SU-DHL-6 (cell line): ENCODE data around the gene STKLD1.

Experiments
- H2AFZ ChIP-seq: fragments of 200-600 bp; sonication (generic); 2 replicates; pipeline ENCODE4 v1.6.1; 2014; ENCODE audit warnings: low read depth, mild to moderate bottlenecking, moderate library complexity, mixed read lengths, antibody characterized with exemption, low read length; ENCODE audit not compliant: severe bottlenecking
- H3F3A ChIP-seq: fragments of 200-600 bp; shearing (Covaris generic); 2 replicates; pipeline ENCODE4 v1.6.0; 2016; ENCODE audit warnings: antibody characterized with exemption, mild to moderate bottlenecking; ENCODE audit not compliant: insufficient read depth
- H3K27ac ChIP-seq: fragments of 200-600 bp; sonication (generic); 2 replicates; pipeline ENCODE4 v1.5.1; 2016; ENCODE audit warnings: low read depth, mild to moderate bottlenecking, low read length, moderate library complexity, mixed read lengths
- H3K27me3 ChIP-seq: fragments of 200-600 bp; sonication (generic), shearing (Covaris generic); 2 replicates; pipeline ENCODE4 v1.6.0; 2014; ENCODE audit warnings: mild to moderate bottlenecking, low read length
- H3K36me3 ChIP-seq: fragments of 200-600 bp; sonication (generic); 2 replicates; pipeline ENCODE4 v1.6.1; 2014; ENCODE audit warnings: mild to moderate bottlenecking, low read length, mixed read lengths
- H3K4me2 ChIP-seq: fragments of 300-600, 200-600 bp; shearing (Covaris generic), sonication (generic); 2 replicates; pipeline ENCODE4 v1.6.0; 2014; ENCODE audit warnings: low read length, low read depth, mild to moderate bottlenecking; ENCODE audit not compliant: poor library complexity, severe bottlenecking
- H3K4me3 ChIP-seq: fragments of 200-600 bp; sonication (generic); 2 replicates; pipeline ENCODE4 v1.5.1; 2014; ENCODE audit warnings: antibody characterized with exemption, low read length, mild to moderate bottlenecking, mixed read lengths; ENCODE audit not compliant: insufficient read depth, poor library complexity, severe bottlenecking
- H3K79me2 ChIP-seq: fragments of 200-600 bp; sonication (generic); 2 replicates; pipeline ENCODE4 v1.6.1; 2014; ENCODE audit warnings: mild to moderate bottlenecking, low read length, moderate library complexity; ENCODE audit not compliant: insufficient read depth
- H3K9ac ChIP-seq: fragments of 200-600 bp; sonication (generic); 2 replicates; pipeline ENCODE4 v1.7.0; 2014; ENCODE audit warnings: mild to moderate bottlenecking, low read length
- H3K9me2 ChIP-seq: fragments of 200-600 bp; sonication (generic); replicated peaks from 2 replicates; pipeline ENCODE4 v1.6.1; 2014; ENCODE audit warnings: low read length; ENCODE audit not compliant: insufficient read depth
- H3K9me3 ChIP-seq: fragments of 200-600 bp; sonication (generic); 2 replicates; pipeline ENCODE4 v1.6.1; 2014; ENCODE audit warnings: low read length, mixed read lengths; ENCODE audit not compliant: insufficient read depth
- H4K20me1 ChIP-seq: fragments of 200-600 bp; sonication (generic); 2 replicates; pipeline ENCODE4 v1.6.1; 2014; ENCODE audit warnings: low read depth, mild to moderate bottlenecking, antibody characterized with exemption, low read length, moderate library complexity, mixed read lengths
- EZH2phosphoT487 ChIP-seq: fragments of 200-600 bp; sonication (generic), shearing (Covaris generic); conservative IDR thresholded peaks from 2 replicates; pipeline ENCODE4 v1.6.1; 2018; ENCODE audit warnings: mild to moderate bottlenecking, antibody characterized with exemption, low read length, moderate library complexity, mixed read lengths
- TF ChIP-seq, protein P1 (sequence below): fragments of 200-600 bp; sonication (generic); IDR thresholded peaks from one replicate; pipeline ENCODE4 v1.5.1; 2017; ENCODE audit warnings: antibody characterized with exemption, mild to moderate bottlenecking, low read length, moderate library complexity; ENCODE audit not compliant: insufficient read depth, poor library complexity, severe bottlenecking

Gene STKLD1

GRCh38 chr9:133436681-133437080 is 60.5 kb downstream of the STKLD1 start:
- H3K9ac ChIP-seq: no peak overlapping the region
- no peak overlapping the region for H2AFZ ChIP-seq
- no peak overlapping the region for H3K4me3 ChIP-seq
- no peaks in the 10 kb centered on the region for H4K20me1 ChIP-seq
- H3K27ac ChIP-seq: no peak overlapping the region
- no peaks in the 10 kb centered on the region for H3K79me2 ChIP-seq
- no peak overlapping the region for H3K4me2 ChIP-seq
- H3K9me3 ChIP-seq: no peaks in the 10 kb centered on the region
- no peaks in the 10 kb centered on the region for H3K27me3 ChIP-seq
- no peaks in the 10 kb centered on the region for H3K9me2 ChIP-seq
- no peaks in the 10 kb centered on the region for H3K36me3 ChIP-seq
- H3F3A ChIP-seq: no peaks in the 10 kb centered on the region
- TF ChIP-seq, protein P1, sequence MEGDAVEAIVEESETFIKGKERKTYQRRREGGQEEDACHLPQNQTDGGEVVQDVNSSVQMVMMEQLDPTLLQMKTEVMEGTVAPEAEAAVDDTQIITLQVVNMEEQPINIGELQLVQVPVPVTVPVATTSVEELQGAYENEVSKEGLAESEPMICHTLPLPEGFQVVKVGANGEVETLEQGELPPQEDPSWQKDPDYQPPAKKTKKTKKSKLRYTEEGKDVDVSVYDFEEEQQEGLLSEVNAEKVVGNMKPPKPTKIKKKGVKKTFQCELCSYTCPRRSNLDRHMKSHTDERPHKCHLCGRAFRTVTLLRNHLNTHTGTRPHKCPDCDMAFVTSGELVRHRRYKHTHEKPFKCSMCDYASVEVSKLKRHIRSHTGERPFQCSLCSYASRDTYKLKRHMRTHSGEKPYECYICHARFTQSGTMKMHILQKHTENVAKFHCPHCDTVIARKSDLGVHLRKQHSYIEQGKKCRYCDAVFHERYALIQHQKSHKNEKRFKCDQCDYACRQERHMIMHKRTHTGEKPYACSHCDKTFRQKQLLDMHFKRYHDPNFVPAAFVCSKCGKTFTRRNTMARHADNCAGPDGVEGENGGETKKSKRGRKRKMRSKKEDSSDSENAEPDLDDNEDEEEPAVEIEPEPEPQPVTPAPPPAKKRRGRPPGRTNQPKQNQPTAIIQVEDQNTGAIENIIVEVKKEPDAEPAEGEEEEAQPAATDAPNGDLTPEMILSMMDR: no peak
- no peak for TF ChIP-seq EZH2phosphoT487

DNA sequence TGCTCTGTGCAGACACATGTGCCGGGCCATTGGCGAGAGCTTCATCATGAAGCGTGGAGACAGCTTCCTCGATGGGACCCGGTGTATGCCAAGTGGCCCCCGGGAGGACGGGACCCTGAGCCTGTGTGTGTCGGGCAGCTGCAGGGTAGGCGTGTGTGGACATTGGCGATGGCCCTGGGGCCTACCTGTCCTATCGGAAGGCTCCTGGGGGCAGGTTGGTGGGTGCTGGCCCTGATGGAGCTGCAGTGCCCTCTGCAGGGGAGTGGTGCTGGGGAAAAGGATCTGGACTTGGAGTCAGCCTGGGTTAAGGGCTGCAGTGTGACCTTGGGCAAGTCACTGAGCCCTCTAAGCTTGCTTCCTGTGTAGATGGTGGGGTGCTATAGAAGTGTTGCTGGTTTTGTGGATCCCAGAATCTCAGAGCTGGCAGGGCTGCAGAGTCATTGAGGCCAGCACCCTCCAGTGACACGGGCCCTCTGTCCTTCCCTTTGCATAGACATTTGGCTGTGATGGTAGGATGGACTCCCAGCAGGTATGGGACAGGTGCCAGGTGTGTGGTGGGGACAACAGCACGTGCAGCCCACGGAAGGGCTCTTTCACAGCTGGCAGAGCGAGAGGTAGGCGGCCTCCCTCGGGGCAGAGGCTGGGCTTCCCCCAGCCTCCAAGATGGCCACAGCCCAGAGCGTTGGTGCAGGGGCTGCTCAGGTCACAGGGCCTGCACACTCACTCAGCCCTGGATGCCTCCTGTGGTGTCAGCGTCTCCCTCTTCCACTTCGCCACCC is 61.8 kb downstream of the STKLD1 start:
- H3K4me2 ChIP-seq: no peak overlapping the region

GRCh38 chr9:133439337-133439736 is 63.2 kb downstream of the STKLD1 start:
- Histone ChIP-seq H3K9me3 (no peaks in the 10 kb centered on the region), H3K27ac (no peak overlapping the region), H3K4me3 (no peak overlapping the region), H3K4me2 (no peak overlapping the region), H3K36me3 (no peaks in the 10 kb centered on the region), H3K9ac (no peak overlapping the region), H3K9me2 (no peaks in the 10 kb centered on the region), H3K79me2 (no peaks in the 10 kb centered on the region), H3F3A (no peaks in the 10 kb centered on the region), H4K20me1 (no peaks in the 10 kb centered on the region), H2AFZ (no peak overlapping the region), H3K27me3 (no peaks in the 10 kb centered on the region)
- TF ChIP-seq, protein P1: no peak
- TF ChIP-seq EZH2phosphoT487: no peak

More for the DNA sequence above, 61.8 kb downstream of the STKLD1 start:
- no peaks in the 10 kb centered on the region for H3F3A ChIP-seq
- H3K9me2 ChIP-seq: no peaks in the 10 kb centered on the region
- no peak overlapping the region for H3K4me3 ChIP-seq
- H4K20me1 ChIP-seq: no peaks in the 10 kb centered on the region
- H3K79me2 ChIP-seq: no peaks in the 10 kb centered on the region
- TF ChIP-seq, protein P1: no peak
- TF ChIP-seq EZH2phosphoT487: no peak
- no peak overlapping the region for H3K27ac ChIP-seq
- H2AFZ ChIP-seq: no peak overlapping the region
- H3K9ac ChIP-seq: no peak overlapping the region
- H3K36me3 ChIP-seq: no peaks in the 10 kb centered on the region
- H3K27me3 ChIP-seq: no peaks in the 10 kb centered on the region
- H3K9me3 ChIP-seq: no peaks in the 10 kb centered on the region
